ENCODE data around the gene RBFOX1. TPM values are rescaled to one million over a fixed set of nuclear protein-coding genes. Genes with fewer than 3 reads are reported as not detected.

Gene RBFOX1
- total RNA-seq, 2 experiments from 2014 or later, result not detected

GRCh38 chr16:7420843-7421242, 88.2 kb downstream of the RBFOX1 start:
- ChIA-PET CTCF (no interaction called here), POLR2A (no interaction called here)
- peaks cover 13% of the 10 kb centered on the region for H3K9me3 Mint-ChIP-seq
- no peak overlapping the region for H3K4me3 Mint-ChIP-seq
- H3K36me3 Mint-ChIP-seq (ENCODE audit: low read depth), result no peaks in the 10 kb centered on the region
- no peak overlapping the region for H3K27ac Mint-ChIP-seq
- no peaks in the 10 kb centered on the region for H3K4me1 Mint-ChIP-seq
- no peak for DNase-seq
- H3K27me3 Mint-ChIP-seq, result no peaks in the 10 kb centered on the region

GRCh38 chr16:7421578-7421977, 88.9 kb downstream of the RBFOX1 start:
- ChIA-PET CTCF (no interaction called here), POLR2A (no interaction called here)
- Mint-ChIP-seq H3K36me3 (ENCODE audit: low read depth) (no peaks in the 10 kb centered on the region), H3K27me3 (no peaks in the 10 kb centered on the region), H3K27ac (no peak overlapping the region), H3K4me1 (no peaks in the 10 kb centered on the region), H3K4me3 (no peak overlapping the region), H3K9me3 (peaks cover 15% of the 10 kb centered on the region)
- DNase-seq, result no peak

- CTCF ChIA-PET, result no interaction called here
- Mint-ChIP-seq H3K27ac (no peak overlapping the region), H3K27me3 (no peaks in the 10 kb centered on the region), H3K36me3 (ENCODE audit: low read depth) (no peaks in the 10 kb centered on the region), H3K4me1 (no peaks in the 10 kb centered on the region), H3K4me3 (no peak overlapping the region), H3K9me3 (peaks cover 18% of the 10 kb centered on the region)
- POLR2A ChIA-PET, result no interaction called here
- DNase-seq, result no peak
Measured at GRCh38 chr16:7422036-7422888, 89.6 kb downstream of the RBFOX1 start.

GRCh38 chr16:7423434-7424044, 90.9 kb downstream of the RBFOX1 start:
- H3K4me1 Mint-ChIP-seq, result no peaks in the 10 kb centered on the region
- H3K9me3 Mint-ChIP-seq, result peaks cover 15% of the 10 kb centered on the region
- no peak overlapping the region for H3K27ac Mint-ChIP-seq
- POLR2A ChIA-PET, result no interaction called here
- CTCF ChIA-PET, result no interaction called here
- no peak for DNase-seq
- no peaks in the 10 kb centered on the region for H3K36me3 Mint-ChIP-seq (ENCODE audit: low read depth)
- H3K4me3 Mint-ChIP-seq, result no peak overlapping the region
- no peaks in the 10 kb centered on the region for H3K27me3 Mint-ChIP-seq

- CTCF ChIA-PET, result no interaction called here
- Mint-ChIP-seq H3K4me1 (no peaks in the 10 kb centered on the region), H3K4me3 (no peak overlapping the region), H3K36me3 (ENCODE audit: low read depth) (no peaks in the 10 kb centered on the region), H3K27ac (no peak overlapping the region), H3K27me3 (no peaks in the 10 kb centered on the region), H3K9me3 (peaks cover 11% of the 10 kb centered on the region)
- POLR2A ChIA-PET, result no interaction called here
- no peak for DNase-seq
Measured at GRCh38 chr16:7426161-7426560, 93.5 kb downstream of the RBFOX1 start.

- H3K9me3 Mint-ChIP-seq, result peaks cover 12% of the 10 kb centered on the region
- no peaks in the 10 kb centered on the region for H3K4me1 Mint-ChIP-seq
- CTCF ChIA-PET, result no interaction called here
- no peaks in the 10 kb centered on the region for H3K27me3 Mint-ChIP-seq
- no peak overlapping the region for H3K4me3 Mint-ChIP-seq
- POLR2A ChIA-PET, result no interaction called here
- H3K27ac Mint-ChIP-seq, result no peak overlapping the region
- DNase-seq, result no peak
- no peaks in the 10 kb centered on the region for H3K36me3 Mint-ChIP-seq (ENCODE audit: low read depth)
Measured at GRCh38 chr16:7431723-7432122, 99.1 kb downstream of the RBFOX1 start.

- Mint-ChIP-seq H3K27ac (no peak overlapping the region), H3K4me3 (no peak overlapping the region), H3K9me3 (peaks cover 9% of the 10 kb centered on the region), H3K36me3 (ENCODE audit: low read depth) (no peaks in the 10 kb centered on the region), H3K27me3 (no peaks in the 10 kb centered on the region), H3K4me1 (no peaks in the 10 kb centered on the region)
- DNase-seq, result no peak
- ChIA-PET POLR2A (no interaction called here), CTCF (no interaction called here)
Measured at GRCh38 chr16:7436306-7436705, 103.7 kb downstream of the RBFOX1 start.

GRCh38 chr16:7437135-7437804, 104.6 kb downstream of the RBFOX1 start:
- Mint-ChIP-seq H3K36me3 (ENCODE audit: low read depth) (no peaks in the 10 kb centered on the region), H3K9me3 (peaks cover 9% of the 10 kb centered on the region), H3K27me3 (no peaks in the 10 kb centered on the region), H3K4me1 (no peaks in the 10 kb centered on the region), H3K4me3 (no peak overlapping the region), H3K27ac (no peak overlapping the region)
- no peak for DNase-seq
- POLR2A ChIA-PET, result no interaction called here
- CTCF ChIA-PET, result no interaction called here

- Mint-ChIP-seq H3K9me3 (peaks cover 9% of the 10 kb centered on the region), H3K4me1 (no peaks in the 10 kb centered on the region), H3K27ac (no peak overlapping the region), H3K4me3 (no peak overlapping the region), H3K36me3 (ENCODE audit: low read depth) (no peaks in the 10 kb centered on the region), H3K27me3 (no peaks in the 10 kb centered on the region)
- no peak for DNase-seq
- ChIA-PET CTCF (no interaction called here), POLR2A (no interaction called here)
Measured at GRCh38 chr16:7437843-7438242, 105.2 kb downstream of the RBFOX1 start.

- H3K27me3 Mint-ChIP-seq, result no peaks in the 10 kb centered on the region
- no peaks in the 10 kb centered on the region for H3K4me1 Mint-ChIP-seq
- DNase-seq, result no peak
- ChIA-PET POLR2A (no interaction called here), CTCF (no interaction called here)
- H3K36me3 Mint-ChIP-seq (ENCODE audit: low read depth), result no peaks in the 10 kb centered on the region
- H3K4me3 Mint-ChIP-seq, result no peak overlapping the region
- no peak overlapping the region for H3K27ac Mint-ChIP-seq
- peaks cover 9% of the 10 kb centered on the region for H3K9me3 Mint-ChIP-seq
Measured at GRCh38 chr16:7438601-7439000, 106.0 kb downstream of the RBFOX1 start.

- CTCF ChIA-PET, result no interaction called here
- no peak for DNase-seq
- POLR2A ChIA-PET, result no interaction called here
Measured at GRCh38 chr16:7439518-7439917, 106.9 kb downstream of the RBFOX1 start.

GRCh38 chr16:7440886-7441400, 108.3 kb downstream of the RBFOX1 start:
- no peaks in the 10 kb centered on the region for H3K27me3 Mint-ChIP-seq
- POLR2A ChIA-PET, result no interaction called here
- no peak overlapping the region for H3K27ac Mint-ChIP-seq
- peaks cover 4% of the 10 kb centered on the region for H3K9me3 Mint-ChIP-seq
- no peak overlapping the region for H3K4me3 Mint-ChIP-seq
- H3K36me3 Mint-ChIP-seq (ENCODE audit: low read depth), result no peaks in the 10 kb centered on the region
- DNase-seq, result no peak
- CTCF ChIA-PET, result no interaction called here
- no peaks in the 10 kb centered on the region for H3K4me1 Mint-ChIP-seq

More at GRCh38 chr16:7439518-7439917, 106.9 kb downstream of the RBFOX1 start:
- H3K9me3 Mint-ChIP-seq, result peaks cover 9% of the 10 kb centered on the region
- H3K4me3 Mint-ChIP-seq, result no peak overlapping the region
- no peaks in the 10 kb centered on the region for H3K36me3 Mint-ChIP-seq (ENCODE audit: low read depth)
- no peak overlapping the region for H3K27ac Mint-ChIP-seq
- no peaks in the 10 kb centered on the region for H3K4me1 Mint-ChIP-seq
- no peaks in the 10 kb centered on the region for H3K27me3 Mint-ChIP-seq

- no peak for DNase-seq
- Mint-ChIP-seq H3K4me1 (no peaks in the 10 kb centered on the region), H3K27ac (no peak overlapping the region), H3K36me3 (ENCODE audit: low read depth) (no peaks in the 10 kb centered on the region), H3K9me3 (peaks cover 7% of the 10 kb centered on the region), H3K27me3 (no peaks in the 10 kb centered on the region), H3K4me3 (no peak overlapping the region)
- CTCF ChIA-PET, result interaction anchor here (0.6 kb wide), 1 partner anchor 1567 kb away, joined by 3 read pairs; no protein-coding TSS in a partner anchor
- POLR2A ChIA-PET, result no interaction called here
Measured at GRCh38 chr16:7442050-7442449, 109.4 kb downstream of the RBFOX1 start.
